Right lobe of liver (tissue), 6 donors: Measurements from ENCODE around the gene AP5S1. TPM values are rescaled to one million over a fixed set of nuclear protein-coding genes. Genes with fewer than 3 reads are reported as not detected.

ENCODE experiments used
- ATAC-seq, 4 donors: fragments of 200-7000 bp; cut with Tn5 transposase; one replicate each; pipeline ENCODE4 v1.9.1; 2020; ENCODE audit warnings: mild to moderate bottlenecking in 4 of 4, moderate library complexity in 4 of 4
- DNase-seq, 3 donors: peaks; one replicate each; pipeline ENCODE4 v3.0.0-alpha.2; 2020
- H3K27ac ChIP-seq, 3 donors: fragments of 200-600 bp; one replicate each; pipeline ENCODE4 v1.8.0; 2022
- H3K27me3 ChIP-seq, 2 donors: fragments of 200-600 bp; one replicate each; pipeline ENCODE4 v1.8.0; 2022
- H3K36me3 ChIP-seq, 4 donors: fragments of 200-600 bp; sonication (generic) in 1 of 4; one replicate each; pipeline versions ENCODE4 v1.5.1 to v1.8.0; 2017 to 2022; ENCODE audit warnings: control low read depth in 1 of 4
- H3K4me1 ChIP-seq, 4 donors: fragments of 200-600 bp; sonication (generic) in 1 of 4; one replicate each; pipeline versions ENCODE4 v1.5.1 to v1.8.0; 2017 to 2022; ENCODE audit warnings: control low read depth in 1 of 4
- H3K4me3 ChIP-seq, 3 donors: fragments of 200-600 bp; one replicate each; pipeline ENCODE4 v1.8.0; 2022
- H3K9me3 ChIP-seq, 4 donors: fragments of 200-600 bp; sonication (generic) in 1 of 4; one replicate each; pipeline versions ENCODE4 v1.5.1 to v1.8.0; 2017 to 2022; ENCODE audit warnings: control low read depth in 1 of 4
- CTCF ChIP-seq, 4 donors: fragments of 200-600 bp in 3 of 4; fragments of 450-650 bp in 1 of 4; IDR thresholded peaks; one replicate each; pipeline versions ENCODE4 v1.5.1 to v1.8.0; 2016 to 2022; ENCODE audit warnings: antibody characterized with exemption in 4 of 4, mild to moderate bottlenecking in 2 of 4
- POLR2A ChIP-seq: fragments of 450-650 bp; IDR thresholded peaks from one replicate; pipeline ENCODE4 v1.6.1; 2017; ENCODE audit warnings: antibody characterized with exemption, mild to moderate bottlenecking
- WGBS: methylation state at CpG from one replicate; pipeline ENCODE4 v1.1.6; 2018; ENCODE audit warnings: low coverage, low lambda C conversion rate; ENCODE audit not compliant: insufficient coverage; ENCODE audit errors: missing lambda C conversion rate; 5-methylcytosine and 5-hydroxymethylcytosine counted together
- intact Hi-C, 2 donors: fragments of 100-400 bp; cut with DNase I; formaldehyde crosslinking; loops; one replicate each; pipeline versions ENCODE4 v1.11.2 to v1.14.1; 2022
- total RNA-seq, 6 experiments: library from RNA; depleted of rRNA in 2 of 6; stranded (reverse); fragments of >200 nt in 2 of 6; fragmentation: NEBNext Ultra II Directional in 3 of 6; extraction: Animal tissue kit (Norgen Biotek cat#: 25700) in 3 of 6; gene quantifications; one replicate each; pipeline versions ENCODE4 v1.1.0 to v1.2.4, GENCODE V29; 2016 to 2023
- donor health status: DM: no; HTN: yes; CAD: no.
- donor health status: DM: no; HTN: no; CAD: no.
- donor health status: DM: no; HTN: no; CAD: no.
- donor health status: DM: no; HTN: yes; CAD: no.
- donor health status: DM: no; HTN: yes; CAD: no.

AP5S1 gene
- total RNA-seq, 6 experiments from 2014 or later: 7.7 to 16.1 (median 9.5) TPM

- no peak for DNase-seq
- Histone ChIP-seq H3K36me3 (peaks cover 0 to 2% (median 0%) of the 10 kb centered on the region in 4 donors), H3K27ac (peak overlapping the region; percentile 49 to 86 (median 85)), H3K27me3 (no peaks in the 10 kb centered on the region), H3K4me3 (no peak overlapping the region), H3K9me3 (no peaks in the 10 kb centered on the region), H3K4me1 (peaks cover 0 to 36% (median 19%) of the 10 kb centered on the region in 4 donors)
- intact Hi-C loops: no loop called here
- TF ChIP-seq POLR2A: no peak
- 27% methylated on average over 2 of the region's 3 CpGs for WGBS
- no peak for ATAC-seq
Observed at GRCh38 chr20:3798908-3799248, 21.5 kb upstream of the AP5S1 start.

GRCh38 chr20:3800256-3800877 lies 20.0 kb upstream of the AP5S1 start:
- Histone ChIP-seq H3K27ac (no peak overlapping the region), H3K9me3 (no peaks in the 10 kb centered on the region), H3K36me3 (peaks cover 0 to 2% (median 0%) of the 10 kb centered on the region in 4 donors), H3K27me3 (no peaks in the 10 kb centered on the region), H3K4me3 (no peak overlapping the region), H3K4me1 (peaks cover 0 to 36% (median 19%) of the 10 kb centered on the region in 4 donors)
- intact Hi-C loops: no loop called here
- peak in 1 of 3 donors; percentile 47 for DNase-seq
- no peak for ATAC-seq
- TF ChIP-seq CTCF (IDR thresholded peaks at IDR 0.05) (no peak), POLR2A (no peak)
- 91% methylated on average over 4 of the region's 18 CpGs for WGBS

- WGBS: no CpG with 5 or more reads among the region's 8 CpGs
- DNase-seq: no peak
- Histone ChIP-seq H3K27me3 (no peaks in the 10 kb centered on the region), H3K4me3 (no peak overlapping the region), H3K4me1 (peaks cover 0 to 40% (median 19%) of the 10 kb centered on the region in 4 donors), H3K9me3 (no peaks in the 10 kb centered on the region), H3K27ac (no peak overlapping the region), H3K36me3 (peaks cover 0 to 2% (median 0%) of the 10 kb centered on the region in 4 donors)
- intact Hi-C loops: no loop called here
- ATAC-seq: no peak
- no peak for TF ChIP-seq CTCF (IDR thresholded peaks at IDR 0.05)
- TF ChIP-seq POLR2A: no peak
Observed at GRCh38 chr20:3800878-3801260, 19.5 kb upstream of the AP5S1 start.

GRCh38 chr20:3801299-3801698 lies 19.0 kb upstream of the AP5S1 start:
- TF ChIP-seq CTCF (IDR thresholded peaks at IDR 0.05) (no peak), POLR2A (no peak)
- peak in 1 of 3 donors; percentile 11 for DNase-seq
- WGBS: 93% methylated on average over 2 of the region's 4 CpGs
- Histone ChIP-seq H3K36me3 (peaks cover 0 to 2% (median 0%) of the 10 kb centered on the region in 4 donors), H3K4me1 (peaks cover 0 to 44% (median 19%) of the 10 kb centered on the region in 4 donors), H3K9me3 (no peaks in the 10 kb centered on the region), H3K27ac (no peak overlapping the region), H3K27me3 (no peaks in the 10 kb centered on the region), H3K4me3 (no peak overlapping the region)
- intact Hi-C loops: no loop called here
- ATAC-seq: no peak

GRCh38 chr20:3801846-3802245 lies 18.5 kb upstream of the AP5S1 start:
- no CpG with 5 or more reads among the region's 13 CpGs for WGBS
- peaks cover 0 to 44% (median 19%) of the 10 kb centered on the region in 4 donors for H3K4me1 ChIP-seq
- TF ChIP-seq POLR2A (no peak), CTCF (IDR thresholded peaks at IDR 0.05) (no peak)
- peaks cover 0 to 2% (median 0%) of the 10 kb centered on the region in 4 donors for H3K36me3 ChIP-seq
- no peaks in the 10 kb centered on the region for H3K27me3 ChIP-seq
- peak overlapping the region in 2 of 3 donors; percentile 67 to 71 for H3K27ac ChIP-seq
- H3K4me3 ChIP-seq: no peak overlapping the region
- intact Hi-C loops: no loop called here
- ATAC-seq: no peak
- no peaks in the 10 kb centered on the region for H3K9me3 ChIP-seq
- DNase-seq: no peak
